HEK293T (cell line): Measurements from ENCODE around the gene KLRC2.
"Not testable (repeated sequence)": the region's sequence is repeated elsewhere in the genome, so short reads cannot be mapped to it uniquely, and the experiment has no call there.

ENCODE experiments used
- CTCF ChIA-PET: fragments of 350-600 bp; formaldehyde crosslinking; extraction: SDS; loops from one replicate; lab custom pipeline; 2021; ENCODE audit warnings: antibody characterized with exemption, inconsistent platforms; lab: Yijun Ruan, JAX
- POLR2A ChIA-PET: fragments of 350-600 bp; formaldehyde crosslinking; extraction: SDS; loops from one replicate; lab custom pipeline; 2020; ENCODE audit warnings: antibody characterized with exemption, inconsistent platforms; lab: Yijun Ruan, JAX
- DNase-seq: peaks from one replicate; pipeline ENCODE4 v3.0.0; 2012; ENCODE audit warnings: mixed read lengths; ENCODE audit errors: extremely low spot score
- ARNT ChIP-seq: fragments of 450-650 bp; IDR thresholded peaks from 2 replicates; pipeline ENCODE4 v1.6.1; 2017; ENCODE audit warnings: mild to moderate bottlenecking
- BHLHE40 ChIP-seq: fragments of 450-650 bp; IDR thresholded peaks from 2 replicates; pipeline ENCODE4 v1.6.1; 2016; ENCODE audit warnings: mild to moderate bottlenecking, moderate library complexity, borderline replicate concordance
- CTBP1 ChIP-seq: fragments of 450-650 bp; IDR thresholded peaks from 2 replicates; pipeline ENCODE4 v1.6.1; 2016; ENCODE audit warnings: borderline replicate concordance
- ELF4 ChIP-seq: fragments of 450-650 bp; IDR thresholded peaks from 2 replicates; pipeline ENCODE4 v1.6.1; 2017; ENCODE audit warnings: antibody characterized with exemption
- FOXA1 ChIP-seq: fragments of 450-650 bp; IDR thresholded peaks from 2 replicates; pipeline ENCODE4 v1.6.1; 2016; ENCODE audit warnings: mild to moderate bottlenecking
- FOXK2 ChIP-seq: fragments of 450-650 bp; IDR thresholded peaks from 2 replicates; pipeline ENCODE4 v1.6.1; 2016; ENCODE audit warnings: mild to moderate bottlenecking
- FOXM1 ChIP-seq: fragments of 450-650 bp; IDR thresholded peaks from 2 replicates; pipeline ENCODE4 v1.6.1; 2017; ENCODE audit warnings: mild to moderate bottlenecking, borderline replicate concordance
- HDGF ChIP-seq: fragments of 450-650 bp; IDR thresholded peaks from 2 replicates; pipeline ENCODE4 v1.6.1; 2017; ENCODE audit warnings: antibody characterized with exemption, borderline replicate concordance
- L3MBTL2 ChIP-seq: fragments of 450-650 bp; conservative IDR thresholded peaks from 2 replicates; pipeline ENCODE4 v1.6.1; 2016; ENCODE audit warnings: mild to moderate bottlenecking
- LEF1 ChIP-seq: fragments of 450-650 bp; IDR thresholded peaks from 2 replicates; pipeline ENCODE4 v1.6.1; 2017; ENCODE audit warnings: mild to moderate bottlenecking, borderline replicate concordance
- NFRKB ChIP-seq: fragments of 450-650 bp; IDR thresholded peaks from 2 replicates; pipeline ENCODE4 v1.6.1; 2016; ENCODE audit warnings: mild to moderate bottlenecking, moderate library complexity
- PKNOX1 ChIP-seq: fragments of 450-650 bp; IDR thresholded peaks from 2 replicates; pipeline ENCODE4 v1.6.1; 2016
- SP1 ChIP-seq: fragments of 450-650 bp; IDR thresholded peaks from 2 replicates; pipeline ENCODE4 v1.6.1; 2017
- SUZ12 ChIP-seq: fragments of 450-650 bp; IDR thresholded peaks from 2 replicates; pipeline ENCODE4 v1.6.1; 2016; ENCODE audit warnings: mild to moderate bottlenecking
- TARDBP ChIP-seq: fragments of 450-650 bp; IDR thresholded peaks from 2 replicates; pipeline ENCODE4 v1.6.1; 2016
- ZNF384 ChIP-seq: fragments of 450-650 bp; IDR thresholded peaks from 2 replicates; pipeline ENCODE4 v1.6.1; 2016

KLRC2 gene

GRCh38 chr12:10392394-10392930 is 43.3 kb downstream of the KLRC2 start:
- DNase-seq = peak; percentile 42
- ChIA-PET CTCF (interaction anchor here (0.6 kb wide), 1 partner anchor 26 kb away, joined by 3 read pairs; no protein-coding TSS in a partner anchor), POLR2A (no interaction called here)
- TF ChIP-seq BHLHE40 (no peak), ARNT (no peak), NFRKB (no peak), FOXA1 (no peak), SUZ12 (no peak)

- DNase-seq, POLR2A ChIA-PET, CTCF ChIA-PET: not testable (repeated sequence)
These were observed 44.8 kb downstream of the KLRC2 start for GRCh38 chr12:10390991-10391390.

- DNase-seq = no peak
- POLR2A ChIA-PET = no interaction called here
- TF ChIP-seq NFRKB (no peak), FOXA1 (no peak), BHLHE40 (no peak)
- CTCF ChIA-PET = interaction anchor here (0.6 kb wide), 1 partner anchor 90 kb away, joined by 4 read pairs; no protein-coding TSS in a partner anchor
These were observed 45.9 kb downstream of the KLRC2 start, which contains the start of gene KLRK1 for GRCh38 chr12:10389904-10390303. Gene KLRK1 (minus strand): TSS chr12:10390041. CDS start chr12:10388810, 1,231 bp downstream.

GRCh38 chr12:10388624-10389413 is 47.0 kb downstream of the KLRC2 start:
- CTCF ChIA-PET = no interaction called here
- TF ChIP-seq TARDBP (no peak), PKNOX1 (no peak), FOXK2 (no peak), HDGF (no peak), SP1 (no peak), BHLHE40 (no peak), NFRKB (no peak), ELF4 (no peak), ZNF384 (no peak), SUZ12 (no peak), LEF1 (no peak), ARNT (no peak), L3MBTL2 (no peak)
- DNase-seq = no peak
- POLR2A ChIA-PET = no interaction called here

GRCh38 chr12:10387498-10387897 is 48.3 kb downstream of the KLRC2 start:
- POLR2A ChIA-PET = interaction anchor here (3.0 kb wide), 1 partner anchor 23 kb away, joined by 11 read pairs; no protein-coding TSS in a partner anchor
- CTCF ChIA-PET = not testable (repeated sequence)

GRCh38 chr12:10386857-10387256 is 49.0 kb downstream of the KLRC2 start:
- CTCF ChIA-PET = no interaction called here
- POLR2A ChIA-PET = interaction anchor here (3.0 kb wide), 1 partner anchor 22 kb away, joined by 11 read pairs; no protein-coding TSS in a partner anchor
- TF ChIP-seq FOXA1 = no peak
- TF ChIP-seq SP1 = no peak
- TF ChIP-seq FOXM1 = no peak
- no peak for DNase-seq

More at GRCh38 chr12:10387498-10387897, 48.3 kb downstream of the KLRC2 start:
- not testable (repeated sequence) for DNase-seq

- no peak for DNase-seq
- ChIA-PET POLR2A (interaction anchor here (3.0 kb wide), 1 partner anchor 20 kb away, joined by 11 read pairs; no protein-coding TSS in a partner anchor), CTCF (interaction anchor here (0.6 kb wide), 1 partner anchor 53 kb away, joined by 3 read pairs; no protein-coding TSS in a partner anchor)
- TF ChIP-seq FOXM1 (no peak), FOXK2 (no peak), FOXA1 (no peak), ARNT (no peak), NFRKB (no peak), HDGF (no peak), ELF4 (no peak), SUZ12 (no peak), CTBP1 (no peak), LEF1 (no peak), SP1 (no peak), ZNF384 (no peak), BHLHE40 (no peak), PKNOX1 (no peak), L3MBTL2 (no peak), TARDBP (no peak)
These were observed 50.6 kb downstream of the KLRC2 start for GRCh38 chr12:10385166-10385613.
